PC-3 (cell line): Measurements from ENCODE around the gene CAMK2N2. TPM values are rescaled to one million over a fixed set of nuclear protein-coding genes. Genes with fewer than 3 reads are reported as not detected.
"Not testable (repeated sequence)": the region's sequence is repeated elsewhere in the genome, so short reads cannot be mapped to it uniquely, and the experiment has no call there.

Experiments used
- ATAC-seq: fragments of 200-7000 bp; cut with Tn5 transposase; 2 replicates; pipeline ENCODE4 v1.9.1; 2020; ENCODE audit warnings: mild to moderate bottlenecking, moderate library complexity
- BruUV-seq: library from RNA; stranded (reverse); fragments of 400-500 nt; replicated peaks from 2 replicates; lab custom pipeline; 2021; lab: Mats Ljungman, UMichigan
- CTCF ChIA-PET: fragments of 300-600 bp; sonication (Branson Sonifier 250); formaldehyde crosslinking; loops from one replicate; lab custom pipeline; 2022; ENCODE audit warnings: antibody characterized with exemption; lab: Charles Lee
- POLR2A ChIA-PET: fragments of 300-600 bp; sonication (Branson Sonifier 250); formaldehyde crosslinking; loops from one replicate; lab custom pipeline; 2022; ENCODE audit warnings: antibody characterized with exemption; ENCODE audit not compliant: unreplicated experiment; lab: Charles Lee
- DNase-seq: peaks from one replicate; pipeline ENCODE4 v3.0.0-alpha.2; 2015
- H2AFZ ChIP-seq: fragments of 300-600 bp; sonication (generic); 2 replicates; pipeline ENCODE4 v1.6.0; 2016; ENCODE audit warnings: antibody characterized with exemption, low read length
- H3F3A ChIP-seq: fragments of 300-600 bp; sonication (generic); one replicate; pipeline ENCODE4 v1.6.0; 2017; ENCODE audit warnings: antibody characterized with exemption, low read length, control low read depth, mild to moderate bottlenecking; ENCODE audit not compliant: unreplicated experiment
- H3K27ac ChIP-seq: fragments of 300-600 bp; sonication (generic); 2 replicates; pipeline ENCODE4 v1.5.1; 2016; ENCODE audit warnings: mild to moderate bottlenecking, low read length
- H3K27me3 ChIP-seq: fragments of 300-600 bp; sonication (generic); 2 replicates; pipeline ENCODE4 v1.6.1; 2016; ENCODE audit warnings: low read length, mixed read lengths
- H3K36me3 ChIP-seq: fragments of 300-600 bp; sonication (generic); 2 replicates; pipeline ENCODE4 v1.6.1; 2016; ENCODE audit warnings: low read depth, mixed run types, low read length, mixed read lengths
- H3K4me1 ChIP-seq: fragments of 300-600 bp; sonication (generic); 2 replicates; pipeline ENCODE4 v1.5.1; 2016; ENCODE audit warnings: low read length; ENCODE audit not compliant: insufficient read depth
- H3K4me2 ChIP-seq: fragments of 300-600 bp; sonication (generic); 2 replicates; pipeline ENCODE4 v1.6.0; 2016; ENCODE audit warnings: low read length
- H3K4me3 ChIP-seq: fragments of 300-600 bp; sonication (generic); 2 replicates; pipeline ENCODE4 v1.5.1; 2016; ENCODE audit warnings: mild to moderate bottlenecking, low read length, mixed read lengths
- H3K79me2 ChIP-seq: fragments of 300-600 bp; sonication (generic); 2 replicates; pipeline ENCODE4 v1.6.1; 2017; ENCODE audit warnings: low read length, mixed read lengths
- H3K9ac ChIP-seq: fragments of 300-600 bp; sonication (generic); 2 replicates; pipeline ENCODE4 v1.6.0; 2016; ENCODE audit warnings: mild to moderate bottlenecking, low read length
- H3K9me2 ChIP-seq: fragments of 300-600 bp; sonication (generic); replicated peaks from 2 replicates; pipeline ENCODE4 v1.6.1; 2016; ENCODE audit warnings: mixed run types, low read length, mixed read lengths
- H3K9me3 ChIP-seq: fragments of 300-600 bp; sonication (generic); 2 replicates; pipeline ENCODE4 v1.6.1; 2016; ENCODE audit warnings: low read length, mixed read lengths
- H4K20me1 ChIP-seq: fragments of 300-600 bp; sonication (generic); 2 replicates; pipeline ENCODE4 v1.6.1; 2016; ENCODE audit warnings: low read length, mixed read lengths
- EZH2 ChIP-seq: fragments of 300-600 bp; sonication (generic); IDR thresholded peaks from one replicate; pipeline ENCODE4 v1.6.1; 2017; ENCODE audit warnings: antibody characterized with exemption, mild to moderate bottlenecking, low read length; ENCODE audit not compliant: unreplicated experiment
- EZH2phosphoT487 ChIP-seq: fragments of 300-600 bp; sonication (generic); IDR thresholded peaks from 2 replicates; pipeline ENCODE4 v1.6.1; 2018; ENCODE audit warnings: mild to moderate bottlenecking, antibody characterized with exemption, low read length, borderline replicate concordance
- intact Hi-C: fragments of 100-400 bp; cut with micrococcal nuclease; formaldehyde crosslinking; loops from 2 replicates; pipeline ENCODE4 v1.9.0; 2023
- total RNA-seq: library from RNA; depleted of rRNA; stranded (reverse); fragments of >200 nt; gene quantifications from 2 replicates; pipeline ENCODE4 v1.2.3, GENCODE V29; 2014
- TF ChIP-seq, protein P1 (sequence below): fragments of 300-600 bp; sonication (generic); conservative IDR thresholded peaks from 2 replicates; pipeline ENCODE4 v1.5.1; 2017; ENCODE audit warnings: antibody characterized with exemption, low read depth, mild to moderate bottlenecking, low read length

CAMK2N2 gene
- total RNA-seq, 1 experiment from 2014 or later: 1.1 TPM

DNA sequence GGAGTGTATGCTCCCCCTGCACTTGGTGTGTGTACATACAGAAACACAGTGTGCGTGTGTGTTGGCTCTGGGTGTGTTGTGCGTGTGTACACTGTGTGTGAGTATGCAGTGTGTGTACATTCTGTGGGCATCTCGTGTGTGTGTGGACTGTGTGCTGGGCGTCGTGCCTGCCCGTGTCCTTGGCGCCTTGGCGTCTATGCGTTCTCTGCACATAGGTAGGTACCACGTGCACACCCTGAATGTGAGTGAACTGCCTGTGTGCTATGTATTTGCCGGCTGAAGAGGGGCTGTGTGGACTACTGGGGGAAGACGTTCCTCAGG lies 14.0 kb upstream of the CAMK2N2 start:
- ATAC-seq (no peak), DNase-seq (no peak)
- H3K36me3 ChIP-seq: no peaks in the 10 kb centered on the region
- no peaks in the 10 kb centered on the region for H4K20me1 ChIP-seq
- H3K4me1 ChIP-seq: no peaks in the 10 kb centered on the region
- no peaks in the 10 kb centered on the region for H3K9me2 ChIP-seq
- no peaks in the 10 kb centered on the region for H3K79me2 ChIP-seq
- H3F3A ChIP-seq: no peaks in the 10 kb centered on the region
- intact Hi-C loops: no loop called here
- H3K9ac ChIP-seq: no peak overlapping the region
- no TSS peak for BruUV-seq
- H3K27ac ChIP-seq: no peak overlapping the region
- TF ChIP-seq EZH2phosphoT487 (no peak), EZH2 (no peak)
- TF ChIP-seq, protein P1, sequence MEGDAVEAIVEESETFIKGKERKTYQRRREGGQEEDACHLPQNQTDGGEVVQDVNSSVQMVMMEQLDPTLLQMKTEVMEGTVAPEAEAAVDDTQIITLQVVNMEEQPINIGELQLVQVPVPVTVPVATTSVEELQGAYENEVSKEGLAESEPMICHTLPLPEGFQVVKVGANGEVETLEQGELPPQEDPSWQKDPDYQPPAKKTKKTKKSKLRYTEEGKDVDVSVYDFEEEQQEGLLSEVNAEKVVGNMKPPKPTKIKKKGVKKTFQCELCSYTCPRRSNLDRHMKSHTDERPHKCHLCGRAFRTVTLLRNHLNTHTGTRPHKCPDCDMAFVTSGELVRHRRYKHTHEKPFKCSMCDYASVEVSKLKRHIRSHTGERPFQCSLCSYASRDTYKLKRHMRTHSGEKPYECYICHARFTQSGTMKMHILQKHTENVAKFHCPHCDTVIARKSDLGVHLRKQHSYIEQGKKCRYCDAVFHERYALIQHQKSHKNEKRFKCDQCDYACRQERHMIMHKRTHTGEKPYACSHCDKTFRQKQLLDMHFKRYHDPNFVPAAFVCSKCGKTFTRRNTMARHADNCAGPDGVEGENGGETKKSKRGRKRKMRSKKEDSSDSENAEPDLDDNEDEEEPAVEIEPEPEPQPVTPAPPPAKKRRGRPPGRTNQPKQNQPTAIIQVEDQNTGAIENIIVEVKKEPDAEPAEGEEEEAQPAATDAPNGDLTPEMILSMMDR: no peak
- CTCF ChIA-PET: no interaction called here
- H3K27me3 ChIP-seq: peaks cover 9% of the 10 kb centered on the region; the same call in 1 of the 2 replicates
- POLR2A ChIA-PET: no interaction called here
- H3K4me3 ChIP-seq: no peak overlapping the region
- no peak overlapping the region for H3K4me2 ChIP-seq
- H3K9me3 ChIP-seq: no peaks in the 10 kb centered on the region
- H2AFZ ChIP-seq: no peak overlapping the region

DNA sequence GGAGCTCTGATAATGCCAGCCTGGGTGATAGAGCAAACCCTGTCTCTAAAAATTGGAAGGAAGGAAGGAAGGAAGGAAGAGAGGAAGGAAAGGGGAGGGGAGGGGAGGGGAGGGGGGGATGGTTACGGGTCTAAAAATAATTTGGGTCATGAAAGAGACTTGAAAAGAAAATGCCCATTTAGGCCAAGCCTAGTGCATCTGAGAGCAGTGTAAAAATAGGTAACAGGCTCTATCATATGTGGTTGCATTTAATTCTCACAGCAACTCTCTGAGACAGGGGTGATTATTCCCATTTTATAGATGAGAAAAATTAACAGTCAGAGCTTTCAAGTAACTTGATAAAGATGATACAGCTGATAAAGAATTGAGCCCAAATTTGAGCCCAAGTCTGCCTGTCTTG lies 10.9 kb upstream of the CAMK2N2 start:
- Histone ChIP-seq H4K20me1 (no peaks in the 10 kb centered on the region), H3K36me3 (no peaks in the 10 kb centered on the region), H3F3A (no peaks in the 10 kb centered on the region), H3K9me2 (no peaks in the 10 kb centered on the region), H3K27me3 (peaks cover 3% of the 10 kb centered on the region; the same call in 1 of the 2 replicates), H3K9ac (no peak overlapping the region), H3K4me1 (no peaks in the 10 kb centered on the region), H3K4me3 (no peak overlapping the region), H3K4me2 (no peak overlapping the region), H3K9me3 (no peaks in the 10 kb centered on the region), H3K79me2 (no peaks in the 10 kb centered on the region), H3K27ac (no peak overlapping the region), H2AFZ (no peak overlapping the region)
- POLR2A ChIA-PET: no interaction called here
- CTCF ChIA-PET: interaction anchor here (0.6 kb wide), 1 partner anchor 17 kb away, joined by 3 read pairs; no protein-coding TSS in a partner anchor
- ATAC-seq: no peak
- no peak for DNase-seq
- intact Hi-C loops: no loop called here
- TF ChIP-seq EZH2phosphoT487 (no peak), EZH2 (no peak)
- TF ChIP-seq, protein P1: no peak
- BruUV-seq: no TSS peak

- H3K4me2 ChIP-seq, CTCF ChIA-PET, H2AFZ ChIP-seq, H3K9ac ChIP-seq, H3F3A ChIP-seq, DNase-seq, H3K4me3 ChIP-seq, H3K27ac ChIP-seq, intact Hi-C loops, H3K27me3 ChIP-seq, H3K36me3 ChIP-seq, H3K4me1 ChIP-seq, H4K20me1 ChIP-seq, POLR2A ChIA-PET, H3K9me3 ChIP-seq, H3K79me2 ChIP-seq, H3K9me2 ChIP-seq, BruUV-seq, ATAC-seq: not testable (repeated sequence)
Measured at GRCh38 chr3:184267249-184267648, 5.9 kb upstream of the CAMK2N2 start.
